Measurements from ENCODE around the gene SIGLECL1.
A peak's percentile ranks its signal among the peaks of the same experiment; 100 is the strongest.

Gene SIGLECL1

DNA sequence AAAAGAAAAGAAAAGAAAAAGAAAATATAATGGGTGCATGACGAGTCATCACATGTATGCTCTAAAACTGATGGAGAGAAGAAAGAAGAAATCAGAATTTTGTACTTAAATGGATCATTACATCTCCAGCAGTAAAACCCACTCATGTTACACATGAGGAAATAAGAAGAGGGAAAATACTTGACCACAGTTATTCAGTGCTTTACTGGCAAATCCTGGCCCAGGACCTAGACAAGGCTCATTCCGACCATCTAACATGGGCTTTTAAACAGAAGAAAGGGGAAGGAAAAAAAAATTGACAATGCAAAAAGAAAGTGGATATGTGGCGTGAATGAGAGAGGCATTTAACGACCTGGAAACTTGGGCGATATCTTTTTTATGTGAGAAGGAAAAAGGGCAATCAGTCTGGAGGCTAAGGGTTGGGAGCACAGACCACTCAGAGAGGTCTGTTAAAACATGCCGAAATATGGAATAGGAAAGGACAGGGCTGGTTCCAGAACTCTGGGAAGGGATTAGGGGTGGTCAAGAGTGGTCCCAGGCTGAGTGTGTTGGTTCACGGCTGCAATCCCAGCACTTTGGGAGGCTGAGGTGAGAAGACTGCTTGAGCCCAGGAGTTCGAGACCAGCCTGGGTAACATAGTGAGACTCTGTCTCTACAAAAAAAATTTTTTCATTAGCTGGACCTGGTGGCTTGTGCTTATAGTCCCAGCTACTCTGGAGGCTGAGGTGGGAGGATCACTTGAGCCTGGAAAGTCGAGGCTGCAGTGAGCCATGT lies 1.6 kb downstream of the SIGLECL1 start:
- no peak for DNase-seq (ENCODE audit: low spot score)

- no peak for DNase-seq (ENCODE audit: low spot score)
Measured at GRCh38 chr19:51253088-51253806, 2.4 kb downstream of the SIGLECL1 start.

GRCh38 chr19:51256155-51256625 lies 5.3 kb downstream of the SIGLECL1 start:
- DNase-seq (ENCODE audit: low spot score), result no peak

DNA sequence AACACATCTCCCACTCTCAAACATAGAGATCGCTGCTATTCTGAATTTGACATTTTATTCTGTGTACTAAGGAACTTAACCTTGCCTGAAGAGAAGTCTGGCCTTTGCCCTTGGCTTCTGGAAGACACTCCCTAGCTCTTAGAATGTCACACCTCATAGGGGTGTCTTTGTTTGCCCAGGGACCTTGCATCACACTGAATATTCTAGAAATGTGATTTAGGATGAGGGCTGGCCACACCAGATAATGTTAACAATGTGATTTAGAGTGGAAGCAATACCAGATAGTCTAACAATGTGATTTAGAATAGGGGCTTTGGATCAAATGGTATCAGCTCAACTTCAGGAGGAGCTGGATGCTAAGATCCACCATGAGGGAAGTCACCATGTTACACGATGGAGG lies 6.6 kb downstream of the SIGLECL1 start:
- no peak for DNase-seq (ENCODE audit: low spot score)

- DNase-seq (ENCODE audit: low spot score), result no peak
Measured at GRCh38 chr19:51258165-51259160, 7.6 kb downstream of the SIGLECL1 start.

- peak; percentile 29 for DNase-seq (ENCODE audit: low spot score)
Measured at GRCh38 chr19:51259348-51260245, 8.7 kb downstream of the SIGLECL1 start.

DNA sequence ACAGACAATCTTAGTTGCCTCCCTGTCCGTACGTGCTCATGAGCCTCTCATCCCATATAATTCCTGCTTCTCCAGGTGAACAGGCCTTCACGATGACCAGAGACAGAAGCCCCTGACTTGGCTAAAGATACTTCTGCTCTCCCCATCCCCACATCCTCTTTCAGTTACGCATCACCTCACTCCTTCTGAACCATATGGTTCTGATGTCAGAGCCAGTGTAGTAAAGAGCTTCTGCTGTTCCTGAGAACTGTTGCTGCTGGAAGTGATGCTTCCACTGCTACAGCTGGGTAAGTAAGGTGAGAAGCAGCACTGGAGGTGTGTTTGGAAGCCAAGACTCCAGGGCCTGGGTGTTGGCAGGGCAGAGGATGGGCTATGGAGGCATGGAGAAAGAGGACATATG lies 12.9 kb downstream of the SIGLECL1 start:
- no peak for DNase-seq (ENCODE audit: low spot score)

GRCh38 chr19:51271067-51271466 lies 20.2 kb downstream of the SIGLECL1 start:
- no peak for DNase-seq (ENCODE audit: low spot score)

- peak; percentile 25 for DNase-seq (ENCODE audit: low spot score)
Measured at GRCh38 chr19:51272183-51272810, 21.4 kb downstream of the SIGLECL1 start.

DNA sequence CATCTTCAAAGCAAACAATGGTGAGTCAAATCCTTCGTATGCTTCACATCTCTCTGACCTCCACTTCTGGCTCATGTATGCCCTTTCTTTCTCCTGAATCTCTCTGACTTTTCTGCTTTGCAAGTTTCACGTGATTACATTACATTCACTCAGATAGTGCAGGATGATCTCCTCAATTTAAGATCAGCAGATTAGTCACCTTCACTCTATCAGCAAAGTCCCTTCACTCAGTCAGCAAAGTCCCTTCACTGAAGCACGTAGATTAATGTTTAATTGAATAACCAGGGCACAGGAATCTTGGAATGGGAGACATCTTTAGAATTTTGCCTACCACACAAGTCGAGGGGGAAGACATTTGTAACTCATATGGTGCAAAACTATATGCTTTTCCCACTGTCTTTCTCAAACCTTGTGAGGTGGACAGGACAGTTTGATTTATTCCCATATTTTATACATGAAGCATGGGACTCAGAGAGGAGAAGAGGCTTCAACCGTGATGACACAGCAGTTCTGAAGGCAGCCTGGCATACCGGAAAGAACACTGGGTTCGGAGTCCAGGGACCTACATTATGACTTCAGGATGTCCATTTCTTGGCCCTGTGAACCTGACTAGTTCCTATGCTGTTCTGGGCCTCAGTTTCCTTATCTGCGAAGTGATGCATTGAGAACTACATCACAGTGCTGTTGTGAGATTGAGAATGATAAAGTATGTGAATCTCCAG lies 23.3 kb downstream of the SIGLECL1 start:
- DNase-seq (ENCODE audit: low spot score), result no peak

GRCh38 chr19:51277112-51277511 lies 26.2 kb downstream of the SIGLECL1 start:
- no peak for DNase-seq (ENCODE audit: low spot score)

DNA sequence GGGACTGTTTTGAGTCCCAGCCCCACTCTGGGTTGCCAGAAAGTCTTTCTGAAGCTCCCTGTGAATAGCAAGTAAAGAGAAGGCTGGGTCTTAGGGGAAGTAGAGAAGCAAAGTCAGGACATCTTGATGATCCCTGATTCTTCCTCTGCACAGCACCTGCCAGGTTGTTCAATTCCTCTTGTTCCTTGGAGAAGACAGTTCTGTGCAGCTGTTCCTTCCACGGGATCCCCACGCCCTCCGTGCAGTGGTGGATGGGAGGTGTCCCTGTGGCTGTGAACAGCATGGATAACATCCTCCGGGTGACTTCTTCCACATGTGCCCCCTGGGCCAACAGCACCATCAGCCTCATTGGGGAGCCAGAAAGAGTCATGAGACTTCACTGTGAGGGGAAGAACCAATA lies 31.5 kb downstream of the SIGLECL1 start:
- DNase-seq (ENCODE audit: low spot score), result no peak

DNA sequence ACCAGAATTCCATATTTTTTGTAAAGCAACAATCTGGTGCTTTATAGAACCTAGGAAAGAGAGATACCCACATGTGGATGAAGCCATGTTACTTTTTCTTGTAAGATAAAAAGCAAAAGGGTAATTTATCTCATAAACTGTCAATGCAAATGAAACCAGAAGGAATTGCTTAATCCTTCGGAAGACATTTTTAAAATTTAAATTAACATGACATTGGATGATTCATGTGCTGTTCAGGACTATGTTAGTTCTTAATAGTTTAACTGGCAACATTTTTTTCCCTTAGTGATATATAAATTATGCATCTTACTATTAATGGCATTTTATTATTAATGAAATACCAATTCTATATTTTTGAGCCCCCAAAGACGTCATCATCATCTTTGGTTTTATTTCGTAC lies 34.8 kb downstream of the SIGLECL1 start:
- no peak for DNase-seq (ENCODE audit: low spot score)

DNA sequence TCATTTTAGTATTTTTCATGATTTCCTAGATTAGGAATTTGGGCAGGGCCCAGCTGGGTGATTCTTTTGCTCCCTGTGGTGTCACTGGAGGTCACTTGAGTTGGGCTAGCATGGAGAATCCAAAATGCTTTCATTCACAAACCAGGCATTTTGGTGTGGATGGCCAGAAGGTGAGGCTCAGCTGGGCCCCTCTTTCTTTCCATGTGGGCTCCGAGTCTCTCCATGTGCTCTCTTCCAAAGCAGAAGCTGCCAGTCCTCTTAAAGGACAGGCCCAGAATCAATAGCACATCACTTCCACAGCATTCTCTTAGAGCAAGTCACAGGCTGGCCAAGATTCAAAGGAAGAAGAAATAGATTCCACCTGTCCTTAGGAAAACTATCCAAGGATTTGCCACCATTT lies 38.8 kb downstream of the SIGLECL1 start:
- DNase-seq (ENCODE audit: low spot score), result no peak

DNA sequence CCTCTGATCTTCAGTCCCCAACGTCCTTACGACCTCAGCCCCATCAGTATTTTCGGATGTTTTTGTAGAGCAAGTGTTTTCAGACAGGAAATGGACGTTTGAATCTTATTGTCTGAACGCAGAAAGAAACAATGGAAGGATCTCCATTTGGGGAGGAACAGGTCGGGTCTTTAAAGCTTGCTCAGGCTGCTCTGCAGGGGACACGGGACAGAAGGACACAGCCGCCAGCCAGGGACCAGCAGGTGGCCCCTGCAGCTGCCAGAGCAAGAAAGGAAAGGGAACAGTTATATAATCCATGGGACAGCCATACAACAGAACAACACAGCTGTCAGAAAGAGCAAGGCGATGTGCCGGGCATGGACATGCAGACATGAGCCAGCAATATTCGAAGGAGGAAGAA lies 42.1 kb downstream of the SIGLECL1 start:
- DNase-seq (ENCODE audit: low spot score), result no peak

- no peak for DNase-seq (ENCODE audit: low spot score)
Measured at GRCh38 chr19:51293571-51294210, 42.8 kb downstream of the SIGLECL1 start.

- peak; percentile 35 for DNase-seq (ENCODE audit: low spot score)
Measured at GRCh38 chr19:51294211-51294976, 43.5 kb downstream of the SIGLECL1 start.

GRCh38 chr19:51294977-51295375 lies 44.1 kb downstream of the SIGLECL1 start:
- no peak for DNase-seq (ENCODE audit: low spot score)
